Left ventricle myocardium inferior (tissue), 1 donor: ENCODE results near the gene KRTAP1-5. TPM values are rescaled to one million over a fixed set of nuclear protein-coding genes. Genes with fewer than 3 reads are reported as not detected.

ENCODE experiments used
- DNase-seq: peaks from one replicate; pipeline ENCODE4 v3.0.0-alpha.2; 2020
- H3K27ac ChIP-seq: fragments of 200-600 bp; replicated peaks from 2 replicates; pipeline ENCODE4 v1.8.0; 2021
- H3K27me3 ChIP-seq: fragments of 200-600 bp; 2 replicates; pipeline ENCODE4 v1.8.0; 2021; ENCODE audit warnings: low read depth
- H3K36me3 ChIP-seq: fragments of 200-600 bp; 2 replicates; pipeline ENCODE4 v1.8.0; 2021
- H3K4me1 ChIP-seq: fragments of 200-600 bp; 2 replicates; pipeline ENCODE4 v1.8.0; 2021
- H3K4me3 ChIP-seq: fragments of 200-600 bp; 2 replicates; pipeline ENCODE4 v1.8.0; 2021; ENCODE audit warnings: mild to moderate bottlenecking, moderate library complexity
- H3K9me3 ChIP-seq: fragments of 200-600 bp; replicated peaks from 2 replicates; pipeline ENCODE4 v1.8.0; 2021
- intact Hi-C: fragments of 100-400 bp; cut with micrococcal nuclease; formaldehyde crosslinking; loops from one replicate; pipeline ENCODE4 v1.11.0; 2022
- long read RNA-seq: library from polyadenylated mRNA; unstranded; transcript quantifications from one replicate; pipeline ENCODE4 v2.0.0, GENCODE V29; 2021
- total RNA-seq: library from RNA; stranded (reverse); fragmentation: NEBNext Ultra II Directional; extraction: Animal tissue kit (Norgen Biotek cat#: 25700); gene quantifications from one replicate; pipeline ENCODE4 v1.2.1, GENCODE V29; 2021
- TF ChIP-seq, protein P1 (sequence below): fragments of 200-600 bp; IDR thresholded peaks from 2 replicates; pipeline ENCODE4 v1.8.0; 2021; ENCODE audit warnings: antibody characterized with exemption, mild to moderate bottlenecking, borderline replicate concordance
- donor health status: DM: no; HTN: yes; CAD: no; lungs with severe emphysema.

KRTAP1-5 gene, protein sequence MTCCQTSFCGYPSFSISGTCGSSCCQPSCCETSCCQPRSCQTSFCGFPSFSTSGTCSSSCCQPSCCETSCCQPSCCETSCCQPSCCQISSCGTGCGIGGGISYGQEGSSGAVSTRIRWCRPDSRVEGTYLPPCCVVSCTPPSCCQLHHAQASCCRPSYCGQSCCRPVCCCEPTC
- total RNA-seq = not detected
- long read RNA-seq = 0 reads

DNA sequence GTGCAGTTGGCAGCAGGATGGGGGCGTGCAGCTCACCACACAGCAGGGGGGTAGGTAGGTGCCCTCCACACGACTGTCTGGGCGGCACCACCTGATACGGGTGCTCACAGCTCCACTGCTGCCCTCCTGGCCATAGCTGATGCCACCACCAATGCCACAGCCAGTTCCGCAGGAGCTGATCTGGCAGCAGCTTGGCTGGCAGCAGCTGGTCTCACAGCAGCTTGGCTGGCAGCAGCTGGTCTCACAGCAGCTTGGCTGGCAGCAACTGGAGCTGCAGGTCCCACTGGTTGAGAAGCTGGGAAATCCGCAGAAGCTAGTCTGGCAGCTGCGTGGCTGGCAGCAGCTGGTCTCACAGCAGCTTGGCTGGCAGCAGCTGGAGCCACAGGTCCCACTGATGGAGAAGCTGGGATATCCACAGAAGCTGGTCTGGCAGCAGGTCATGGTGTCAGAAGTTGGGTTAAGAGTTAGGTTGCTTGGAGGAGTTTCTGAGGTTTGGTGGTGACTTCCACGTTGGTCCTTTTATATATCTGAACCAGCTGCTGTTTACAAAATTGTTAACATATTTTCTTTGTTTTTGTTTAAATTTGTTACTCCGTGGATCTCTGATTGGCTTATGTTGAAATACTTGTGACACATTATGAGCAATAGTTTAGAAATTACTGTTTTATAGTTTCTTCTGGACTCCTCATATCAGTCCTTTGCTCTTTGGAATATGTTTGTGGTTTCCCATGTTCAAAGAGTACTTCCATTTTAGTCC is at the start of gene KRTAP1-5:
Gene KRTAP1-5 (minus strand): TSS at position 494 of the 757 bp plus-strand sequence. CDS start 53 bp downstream, at position 441.
- intact Hi-C loops = no loop called here
- Histone ChIP-seq H3K27ac (no peak within 1 kb of the TSS), H3K4me3 (no peak within 1 kb of the TSS), H3K27me3 (peaks cover 63% of the 10 kb centered on the region), H3K36me3 (no peaks in the 10 kb centered on the region), H3K4me1 (no peaks in the 10 kb centered on the region), H3K9me3 (no peaks in the 10 kb centered on the region)
- no peak for DNase-seq
- TF ChIP-seq, protein P1, sequence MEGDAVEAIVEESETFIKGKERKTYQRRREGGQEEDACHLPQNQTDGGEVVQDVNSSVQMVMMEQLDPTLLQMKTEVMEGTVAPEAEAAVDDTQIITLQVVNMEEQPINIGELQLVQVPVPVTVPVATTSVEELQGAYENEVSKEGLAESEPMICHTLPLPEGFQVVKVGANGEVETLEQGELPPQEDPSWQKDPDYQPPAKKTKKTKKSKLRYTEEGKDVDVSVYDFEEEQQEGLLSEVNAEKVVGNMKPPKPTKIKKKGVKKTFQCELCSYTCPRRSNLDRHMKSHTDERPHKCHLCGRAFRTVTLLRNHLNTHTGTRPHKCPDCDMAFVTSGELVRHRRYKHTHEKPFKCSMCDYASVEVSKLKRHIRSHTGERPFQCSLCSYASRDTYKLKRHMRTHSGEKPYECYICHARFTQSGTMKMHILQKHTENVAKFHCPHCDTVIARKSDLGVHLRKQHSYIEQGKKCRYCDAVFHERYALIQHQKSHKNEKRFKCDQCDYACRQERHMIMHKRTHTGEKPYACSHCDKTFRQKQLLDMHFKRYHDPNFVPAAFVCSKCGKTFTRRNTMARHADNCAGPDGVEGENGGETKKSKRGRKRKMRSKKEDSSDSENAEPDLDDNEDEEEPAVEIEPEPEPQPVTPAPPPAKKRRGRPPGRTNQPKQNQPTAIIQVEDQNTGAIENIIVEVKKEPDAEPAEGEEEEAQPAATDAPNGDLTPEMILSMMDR = no peak

DNA sequence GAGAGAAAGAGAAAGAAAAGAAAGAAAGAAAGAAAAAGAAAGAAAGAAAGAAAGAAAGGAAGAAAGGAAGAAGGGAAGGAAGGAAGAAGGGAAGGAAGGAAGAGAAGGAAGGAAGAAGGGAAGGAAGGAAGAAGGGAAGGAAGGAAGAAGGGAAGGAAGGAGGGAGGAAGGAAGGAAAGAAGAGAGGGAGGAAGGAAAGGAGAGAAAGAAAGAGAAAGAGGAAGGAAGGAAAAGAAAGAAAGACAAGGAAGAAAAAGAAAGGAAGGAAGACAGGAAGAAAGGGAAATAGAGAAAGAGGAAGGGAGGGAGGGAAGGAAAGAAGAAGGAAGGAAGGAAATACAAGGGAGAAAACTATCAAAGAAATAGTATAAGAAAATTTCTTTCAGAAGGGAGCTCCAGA is 49.8 kb upstream of the KRTAP1-5 start:
- Histone ChIP-seq H3K27ac (no peak overlapping the region), H3K27me3 (peaks cover 60% of the 10 kb centered on the region), H3K4me1 (no peaks in the 10 kb centered on the region), H3K9me3 (no peaks in the 10 kb centered on the region), H3K36me3 (no peaks in the 10 kb centered on the region), H3K4me3 (no peak overlapping the region)
- intact Hi-C loops = no loop called here
- TF ChIP-seq, protein P1 = no peak
- no peak for DNase-seq

DNA sequence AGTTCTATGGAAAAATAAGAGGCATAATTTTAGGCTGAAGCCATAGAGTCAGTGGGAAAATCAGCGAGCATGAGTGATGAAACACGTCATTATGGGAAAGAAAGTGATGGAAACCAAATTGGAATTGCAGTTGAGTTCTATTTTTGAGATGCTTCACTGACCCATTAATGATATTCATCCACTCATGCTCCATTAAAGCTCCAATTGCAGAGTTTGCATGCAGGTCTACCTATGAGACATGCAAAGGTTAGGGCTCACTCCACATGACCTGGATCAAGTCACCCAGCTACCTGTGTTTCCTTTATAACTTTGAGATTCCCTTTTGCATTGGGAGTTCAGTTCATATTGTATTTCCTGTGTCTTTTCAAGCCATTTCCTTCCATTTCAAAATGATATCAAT is 46.7 kb upstream of the KRTAP1-5 start:
- Histone ChIP-seq H3K36me3 (no peaks in the 10 kb centered on the region), H3K27ac (no peak overlapping the region), H3K4me1 (no peaks in the 10 kb centered on the region), H3K9me3 (no peaks in the 10 kb centered on the region), H3K27me3 (peaks cover 47% of the 10 kb centered on the region), H3K4me3 (no peak overlapping the region)
- DNase-seq = no peak
- intact Hi-C loops = no loop called here
- TF ChIP-seq, protein P1 = no peak

DNA sequence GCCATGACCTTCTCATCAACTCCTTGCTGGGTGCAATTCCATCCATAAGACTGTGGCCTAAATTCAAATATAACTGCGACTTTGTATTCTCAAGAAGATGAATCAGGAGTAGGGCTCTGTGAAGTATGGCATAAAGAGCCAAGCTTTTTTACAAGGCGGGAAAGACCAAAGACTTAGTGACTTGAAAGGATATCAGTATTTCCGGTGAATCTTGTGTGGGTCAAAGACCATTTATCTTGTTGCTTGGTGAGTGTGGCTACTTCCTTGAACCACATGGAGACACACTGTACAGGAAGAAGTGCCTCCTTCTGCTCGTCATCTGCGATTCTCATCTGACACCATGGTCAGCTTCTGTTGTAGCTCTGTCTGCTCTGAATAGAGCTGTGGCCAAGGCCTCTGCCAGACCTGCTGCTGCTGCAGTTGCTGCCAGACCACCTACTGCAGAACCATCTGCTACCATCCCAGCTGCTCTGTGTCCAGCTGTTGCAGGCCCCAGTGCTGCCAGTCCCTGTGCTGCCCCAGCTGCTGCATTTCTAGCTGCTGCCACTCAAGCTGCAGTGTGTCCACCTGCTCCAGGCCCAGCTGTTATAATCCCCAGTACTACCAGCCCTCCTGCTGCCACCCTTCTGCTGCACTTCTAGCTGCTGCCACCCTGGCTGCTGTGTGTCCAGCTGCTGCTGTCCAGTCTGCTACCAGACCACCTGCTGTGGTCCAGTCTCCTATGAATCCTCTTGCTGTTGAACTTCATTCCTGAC is 44.8 kb upstream of the KRTAP1-5 start:
- no peaks in the 10 kb centered on the region for H3K36me3 ChIP-seq
- H3K9me3 ChIP-seq = no peaks in the 10 kb centered on the region
- H3K4me3 ChIP-seq = no peak overlapping the region
- TF ChIP-seq, protein P1 = no peak
- H3K4me1 ChIP-seq = no peaks in the 10 kb centered on the region
- no peak for DNase-seq
- H3K27ac ChIP-seq = no peak overlapping the region
- peaks cover 34% of the 10 kb centered on the region for H3K27me3 ChIP-seq
- intact Hi-C loops = no loop called here

DNA sequence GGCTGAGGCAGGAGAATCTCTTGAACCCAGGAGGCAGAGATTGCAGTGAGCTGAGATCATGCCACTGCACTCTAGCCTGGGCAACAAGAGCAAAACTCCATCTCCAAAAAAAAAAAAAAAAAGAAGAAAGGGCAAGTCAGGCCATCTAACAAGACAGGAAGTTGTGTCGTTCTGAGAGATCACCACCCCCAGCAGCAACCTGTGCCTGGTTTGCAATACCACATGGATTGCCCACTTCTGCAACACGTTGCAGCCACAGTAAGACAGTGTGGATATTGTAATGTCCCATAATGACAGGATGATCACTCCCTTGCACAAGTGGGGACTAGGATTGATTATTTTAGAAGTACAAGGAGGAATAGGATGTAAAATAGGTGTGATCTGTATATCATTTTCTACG is 42.0 kb upstream of the KRTAP1-5 start:
- H3K4me1 ChIP-seq = no peaks in the 10 kb centered on the region
- TF ChIP-seq, protein P1 = no peak
- intact Hi-C loops = no loop called here
- no peak overlapping the region for H3K27ac ChIP-seq
- peaks cover 33% of the 10 kb centered on the region for H3K27me3 ChIP-seq
- H3K36me3 ChIP-seq = no peaks in the 10 kb centered on the region
- H3K4me3 ChIP-seq = no peak overlapping the region
- H3K9me3 ChIP-seq = no peaks in the 10 kb centered on the region
- no peak for DNase-seq
